COLO668 (cell line): Measurements from ENCODE around the gene KIRREL3.

Experiments used
- DNase-seq: peaks from one replicate; lab custom pipeline; 2025; ENCODE audit not compliant: unreplicated experiment; lab: John Stamatoyannopoulos, UW

Gene KIRREL3

DNA sequence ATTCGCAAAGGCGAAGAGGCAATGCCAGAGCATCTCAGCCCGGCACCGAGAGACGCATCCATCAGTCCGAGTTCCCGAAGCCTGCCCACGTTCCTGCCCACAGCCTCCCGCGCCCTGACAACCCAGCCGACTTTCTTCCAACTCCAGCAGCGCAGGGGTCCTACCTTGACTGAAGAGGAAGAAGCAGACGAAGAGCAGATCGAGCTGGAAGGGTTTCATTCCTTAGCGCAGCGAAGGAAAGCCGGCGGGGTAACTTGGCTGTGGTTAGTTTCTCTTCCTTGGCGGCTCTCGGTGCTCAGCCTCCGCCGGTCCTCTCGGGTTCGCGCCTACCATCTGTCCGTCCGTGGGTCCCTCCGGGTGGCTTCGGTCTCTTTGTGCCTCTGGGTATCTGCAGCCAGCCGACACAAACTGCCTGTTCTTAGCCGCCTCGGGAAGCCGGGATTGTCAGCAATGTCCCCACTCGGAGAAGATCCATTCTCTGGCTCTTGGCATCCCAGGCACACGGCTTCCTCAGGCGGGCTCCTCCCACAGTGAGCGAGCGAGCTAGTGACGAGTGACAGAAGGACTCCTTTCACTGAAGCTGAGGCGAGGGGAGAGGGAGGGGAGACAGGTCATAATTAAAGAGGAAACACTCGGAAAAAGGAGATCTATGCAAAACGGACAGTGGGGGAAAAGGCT, at the start of gene KIRREL3:
Gene KIRREL3 (minus strand): TSS at position 480 of the 678 bp plus-strand sequence.
- DNase-seq = peak; percentile 39

DNA sequence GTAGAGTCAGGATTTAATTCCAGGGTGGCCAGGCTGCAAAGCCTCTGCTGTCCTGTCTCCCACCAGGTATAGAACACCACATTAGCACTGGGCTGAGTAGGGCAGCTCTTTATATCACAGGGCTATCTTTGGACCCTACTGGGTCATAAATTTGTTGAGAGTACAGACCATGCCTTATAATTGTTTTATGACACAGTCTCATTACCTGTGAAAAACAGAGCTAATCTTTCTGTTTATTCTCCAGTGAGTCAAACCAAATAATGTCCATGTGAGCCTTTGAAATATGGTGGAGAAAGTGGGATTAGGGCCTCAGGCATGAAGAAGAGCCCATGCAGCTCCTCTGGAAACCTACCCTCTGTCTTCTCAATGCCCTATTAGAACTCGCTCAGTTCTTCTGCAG, 49.6 kb upstream of the KIRREL3 start:
- DNase-seq = no peak

DNA sequence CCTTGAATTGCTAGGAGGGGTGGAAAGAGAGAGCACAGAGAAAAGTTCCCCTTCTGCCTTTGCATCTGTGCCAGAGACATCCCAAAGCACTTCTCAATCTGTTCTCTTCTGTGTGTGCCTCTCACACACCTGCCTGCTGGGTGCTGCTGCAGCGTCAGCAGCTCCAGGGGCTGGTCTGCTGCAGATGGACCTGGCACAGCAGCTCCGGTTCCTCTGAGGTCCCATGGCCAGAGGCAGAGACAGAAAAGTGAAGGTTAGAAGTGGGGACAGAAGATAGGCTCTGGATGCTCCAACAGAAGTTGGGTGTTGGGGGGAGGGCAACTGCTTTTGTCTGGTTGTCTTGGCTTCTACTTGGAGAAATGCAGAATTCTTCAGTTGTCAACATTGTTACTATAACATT, 48.9 kb upstream of the KIRREL3 start:
- no peak for DNase-seq

- DNase-seq = no peak
Observed at GRCh38 chr11:127044535-127044934, 44.0 kb upstream of the KIRREL3 start.

- no peak for DNase-seq
Observed at GRCh38 chr11:127042445-127042844, 41.9 kb upstream of the KIRREL3 start.

- DNase-seq = no peak
Observed at GRCh38 chr11:127039591-127039990, 39.0 kb upstream of the KIRREL3 start.

GRCh38 chr11:127037596-127037995, 37.0 kb upstream of the KIRREL3 start:
- DNase-seq = no peak

DNA sequence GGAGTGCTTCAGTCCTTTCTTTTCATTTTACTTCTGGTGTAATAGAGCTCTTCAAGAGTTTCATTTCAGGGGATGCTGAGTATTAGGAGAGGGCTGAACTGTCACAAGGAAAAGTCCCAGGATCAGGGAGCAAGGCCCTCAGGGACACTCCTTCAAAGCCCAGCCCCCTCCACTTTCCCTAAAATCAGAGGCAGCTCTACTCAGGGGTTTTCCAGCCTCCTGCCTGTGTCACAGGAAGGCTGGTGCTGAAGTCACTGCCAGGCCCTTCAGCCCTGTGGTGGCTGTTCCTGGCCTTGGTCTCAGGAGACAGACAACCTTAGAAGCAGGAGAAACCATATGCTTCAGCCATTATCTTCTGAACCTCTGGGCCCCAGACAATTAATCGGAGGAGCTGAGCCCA, 36.4 kb upstream of the KIRREL3 start:
- DNase-seq = no peak

DNA sequence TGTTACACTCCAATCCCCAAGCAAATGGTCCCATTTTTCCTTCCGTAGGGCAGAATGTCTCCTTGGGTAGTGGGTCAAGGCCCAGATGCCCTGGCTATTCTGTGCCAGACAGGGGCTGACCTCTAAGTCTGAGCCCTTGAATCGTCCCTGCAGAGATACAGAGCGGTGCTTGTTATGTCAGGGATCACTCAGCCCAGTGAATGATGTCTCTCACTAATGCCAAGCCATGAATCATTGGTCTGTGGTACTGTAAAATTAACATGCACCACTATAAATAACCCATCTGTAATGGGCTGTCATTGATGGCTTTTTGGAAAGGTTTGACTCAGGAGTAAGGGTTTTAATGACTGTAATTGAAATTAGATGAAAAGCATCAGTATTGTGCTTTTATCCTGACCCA, 35.3 kb upstream of the KIRREL3 start:
- no peak for DNase-seq

DNA sequence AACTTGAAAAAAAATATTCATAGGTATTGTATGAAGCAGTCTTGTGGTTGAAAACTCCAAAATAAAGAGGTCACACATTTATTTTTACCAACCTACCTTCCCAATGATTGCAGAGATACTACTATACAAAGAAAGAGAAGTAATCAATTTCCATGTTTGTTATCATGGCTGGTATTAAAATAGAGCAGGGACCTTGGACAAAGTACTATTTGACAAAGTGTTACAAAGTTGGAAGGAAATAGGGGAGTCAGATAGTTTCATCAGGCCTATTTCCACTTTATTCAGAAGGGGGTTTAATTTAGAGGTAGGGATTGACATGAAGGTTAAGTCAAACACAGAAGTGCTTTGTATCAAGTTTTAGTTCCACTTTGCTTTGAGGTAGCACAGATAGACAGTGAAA, 34.4 kb upstream of the KIRREL3 start:
- no peak for DNase-seq

DNA sequence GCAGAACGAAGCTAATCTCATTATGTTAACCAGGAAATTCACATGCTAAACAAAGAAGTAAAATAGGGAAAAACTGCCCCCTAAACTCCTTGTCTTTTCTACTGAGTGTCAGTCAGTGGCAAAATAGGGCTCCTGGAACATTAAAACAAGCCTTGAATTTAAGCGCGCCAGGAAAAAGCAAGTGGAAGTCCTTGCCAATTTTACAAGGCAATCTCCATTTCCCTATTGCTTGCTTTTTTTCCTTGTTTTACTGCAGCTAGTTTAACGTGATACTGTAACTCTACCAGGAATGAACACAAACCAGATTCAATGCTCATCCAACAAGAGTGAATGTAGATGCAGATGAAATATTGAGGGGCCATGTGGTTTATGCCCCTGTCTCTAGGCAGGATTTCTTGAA, 28.1 kb upstream of the KIRREL3 start:
- no peak for DNase-seq

DNA sequence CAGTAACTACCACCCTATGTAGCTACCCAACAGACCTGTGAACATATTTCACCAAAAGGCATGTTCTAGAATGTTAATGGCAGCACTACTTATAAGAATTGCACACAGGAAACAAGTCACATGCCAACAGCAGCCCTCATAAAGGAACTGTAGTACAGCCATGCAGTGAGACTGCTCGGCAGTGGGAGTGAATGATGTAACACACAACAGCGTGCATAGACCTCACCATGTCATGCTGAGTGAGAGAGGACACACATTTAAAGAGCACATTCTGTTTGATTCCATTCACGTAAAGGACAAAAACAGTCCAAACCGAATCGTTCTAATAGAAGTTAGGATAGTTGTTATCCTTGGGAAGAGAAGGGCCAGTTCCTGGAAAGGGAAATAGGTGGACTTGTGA, 27.2 kb upstream of the KIRREL3 start:
- DNase-seq = no peak

GRCh38 chr11:127027000-127027399, 26.4 kb upstream of the KIRREL3 start:
- no peak for DNase-seq

GRCh38 chr11:127023991-127024390, 23.4 kb upstream of the KIRREL3 start:
- no peak for DNase-seq

GRCh38 chr11:127018683-127019279, 18.2 kb upstream of the KIRREL3 start:
- DNase-seq = no peak

GRCh38 chr11:127017482-127017881, 16.9 kb upstream of the KIRREL3 start:
- no peak for DNase-seq

- DNase-seq = no peak
Observed at GRCh38 chr11:127013550-127013949, 13.0 kb upstream of the KIRREL3 start.

DNA sequence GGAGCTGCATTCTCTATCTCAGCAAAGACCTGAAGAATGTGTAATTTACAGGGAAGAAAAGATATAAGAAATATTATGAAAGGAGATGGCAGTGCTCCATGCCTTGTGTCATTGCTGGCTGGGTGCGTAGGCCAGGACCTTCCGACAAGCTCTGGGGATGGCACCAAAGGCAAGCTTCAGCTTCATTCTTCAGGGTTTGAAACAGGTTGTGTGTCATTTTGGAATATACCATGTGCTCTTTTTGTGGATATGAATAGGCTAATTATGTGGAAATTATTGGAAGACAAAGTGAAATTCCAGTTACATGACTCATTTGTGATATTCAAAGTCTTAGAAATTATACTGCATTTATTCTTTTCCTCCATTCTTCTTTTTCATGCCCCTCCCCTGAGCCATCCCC, 5.7 kb upstream of the KIRREL3 start:
- DNase-seq = no peak

GRCh38 chr11:127003260-127003981, 2.9 kb upstream of the KIRREL3 start:
- DNase-seq = peak; percentile 77

GRCh38 chr11:127002669-127003259, 2.2 kb upstream of the KIRREL3 start:
- DNase-seq = no peak

- no peak for DNase-seq
Observed at GRCh38 chr11:127000981-127001380, 411 bp upstream of the KIRREL3 start.

DNA sequence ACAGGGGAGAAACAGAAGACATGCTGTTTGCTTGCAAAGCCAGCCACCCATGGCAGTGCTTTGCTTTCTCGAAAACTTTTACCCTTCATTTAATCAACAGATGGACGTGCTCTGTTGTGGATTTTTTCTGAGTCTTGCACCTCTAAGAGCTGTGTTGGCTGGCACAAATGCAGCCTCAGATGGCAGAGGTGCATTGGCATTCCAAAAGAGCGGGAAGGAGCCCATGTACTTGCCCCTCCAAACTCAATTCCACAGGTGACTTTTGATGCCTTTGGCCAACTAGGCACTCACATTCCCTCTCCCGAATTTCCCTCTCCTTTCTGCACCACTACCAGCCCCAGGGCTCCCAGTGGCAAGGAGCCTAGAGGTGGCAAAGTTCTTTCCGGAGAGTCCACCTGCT, 1.2 kb downstream of the KIRREL3 start:
- DNase-seq = no peak
